WTC11 (cell line): ENCODE measurements around the gene TRIM66. TPM values are rescaled to one million over a fixed set of nuclear protein-coding genes. Genes with fewer than 3 reads are reported as not detected.

Source experiments
- ATAC-seq: fragments of 200-7000 bp; cut with Tn5 transposase; 2 replicates; pipeline ENCODE4 v1.10.0; 2021; ENCODE audit warnings: mild to moderate bottlenecking, moderate library complexity
- CTCF ChIA-PET: fragments of 300-600 bp; sonication (Branson Sonifier 250); formaldehyde crosslinking; loops from one replicate; lab custom pipeline; 2021; ENCODE audit warnings: antibody characterized with exemption; lab: Charles Lee
- POLR2A ChIA-PET: fragments of 350-600 bp; sonication (Branson Sonifier 250); formaldehyde crosslinking; loops from one replicate; lab custom pipeline; 2021; ENCODE audit warnings: antibody characterized with exemption; lab: Charles Lee
- DNase-seq: peaks from one replicate; pipeline ENCODE4 v3.0.0; 2021; ENCODE audit warnings: low spot score
- H3K27ac Mint-ChIP-seq: 2 replicates; pipeline ENCODE4 v1.8.0; 2021; ENCODE audit warnings: mixed read lengths
- H3K27me3 Mint-ChIP-seq: 2 replicates; pipeline ENCODE4 v1.8.0; 2021; ENCODE audit warnings: low read depth, mild to moderate bottlenecking, moderate library complexity, mixed read lengths
- H3K36me3 Mint-ChIP-seq: 2 replicates; pipeline ENCODE4 v1.8.0; 2021; ENCODE audit warnings: mixed read lengths
- H3K4me1 Mint-ChIP-seq: 2 replicates; pipeline ENCODE4 v1.8.0; 2022; ENCODE audit warnings: mixed read lengths
- H3K4me3 Mint-ChIP-seq: 2 replicates; pipeline ENCODE4 v1.8.0; 2021; ENCODE audit warnings: mild to moderate bottlenecking, moderate library complexity, mixed read lengths
- H3K9me3 Mint-ChIP-seq: 2 replicates; pipeline ENCODE4 v1.8.0; 2021; ENCODE audit warnings: mixed read lengths
- GTF2I ChIP-seq: fragments of 250-450 bp; sonication (Bioruptor Pico); conservative IDR thresholded peaks from 2 replicates; pipeline ENCODE4 v1.4.0; 2021; ENCODE audit warnings: mild to moderate bottlenecking
- IRF2 ChIP-seq: sonication (generic); formaldehyde crosslinking; IDR thresholded peaks from 2 replicates; pipeline ENCODE4 v1.8.0; 2022; ENCODE audit warnings: low read depth, missing genetic modification reagents, borderline replicate concordance
- KAT7 ChIP-seq: sonication (generic); formaldehyde crosslinking; IDR thresholded peaks from 2 replicates; pipeline ENCODE4 v1.8.1; 2023; ENCODE audit warnings: missing genetic modification reagents, mild to moderate bottlenecking, borderline replicate concordance
- NFYB ChIP-seq: sonication (generic); formaldehyde crosslinking; conservative IDR thresholded peaks from 2 replicates; pipeline ENCODE4 v1.8.0; 2022; ENCODE audit warnings: low read depth, missing genetic modification reagents
- PRRX2 ChIP-seq: fragments of 250-450 bp; sonication (Bioruptor Pico); IDR thresholded peaks from 2 replicates; pipeline ENCODE4 v1.8.0; 2021; ENCODE audit warnings: mild to moderate bottlenecking
- RORB ChIP-seq: fragments of 250-450 bp; sonication (Bioruptor Pico); IDR thresholded peaks from 2 replicates; pipeline ENCODE4 v1.9.0; 2021; ENCODE audit warnings: mild to moderate bottlenecking
- ZNF416 ChIP-seq: fragments of 250-450 bp; sonication (Bioruptor Pico); IDR thresholded peaks from 2 replicates; pipeline ENCODE4 v1.9.0; 2021; ENCODE audit warnings: mild to moderate bottlenecking, inconsistent platforms
- total RNA-seq: library from RNA; stranded (reverse); gene quantifications from 3 replicates; pipeline ENCODE4 v1.2.3, GENCODE V29; 2021
- TF ChIP-seq, protein P1 (sequence below): fragments of 250-450 bp; sonication (Bioruptor Pico); IDR thresholded peaks from 2 replicates; pipeline ENCODE4 v1.9.0; 2021; ENCODE audit warnings: mild to moderate bottlenecking, borderline replicate concordance
- TF ChIP-seq, protein P2 (sequence below): sonication (generic); formaldehyde crosslinking; IDR thresholded peaks from 2 replicates; pipeline ENCODE4 v1.8.0; 2023; ENCODE audit warnings: missing genetic modification reagents, mild to moderate bottlenecking, borderline replicate concordance
- TF ChIP-seq, protein P3 (sequence below): sonication (generic); formaldehyde crosslinking; IDR thresholded peaks from 2 replicates; pipeline ENCODE4 v1.8.0; 2022; ENCODE audit warnings: mild to moderate bottlenecking, missing genetic modification reagents
- TF ChIP-seq, protein P4 (sequence below): fragments of 250-450 bp; sonication (Bioruptor Pico); IDR thresholded peaks from 2 replicates; pipeline ENCODE4 v1.9.0; 2021; ENCODE audit warnings: mild to moderate bottlenecking
- TF ChIP-seq, protein P5 (sequence below): fragments of 250-450 bp; sonication (Bioruptor Pico); IDR thresholded peaks from 2 replicates; pipeline ENCODE4 v1.8.0; 2021; ENCODE audit warnings: mild to moderate bottlenecking
- TF ChIP-seq, protein P6 (sequence below): sonication (generic); formaldehyde crosslinking; IDR thresholded peaks from 2 replicates; pipeline ENCODE4 v1.8.0; 2023; ENCODE audit warnings: mild to moderate bottlenecking, missing genetic modification reagents

The TRIM66 gene
- total RNA-seq, 1 experiment from 2014 or later, result 5.6 TPM

DNA sequence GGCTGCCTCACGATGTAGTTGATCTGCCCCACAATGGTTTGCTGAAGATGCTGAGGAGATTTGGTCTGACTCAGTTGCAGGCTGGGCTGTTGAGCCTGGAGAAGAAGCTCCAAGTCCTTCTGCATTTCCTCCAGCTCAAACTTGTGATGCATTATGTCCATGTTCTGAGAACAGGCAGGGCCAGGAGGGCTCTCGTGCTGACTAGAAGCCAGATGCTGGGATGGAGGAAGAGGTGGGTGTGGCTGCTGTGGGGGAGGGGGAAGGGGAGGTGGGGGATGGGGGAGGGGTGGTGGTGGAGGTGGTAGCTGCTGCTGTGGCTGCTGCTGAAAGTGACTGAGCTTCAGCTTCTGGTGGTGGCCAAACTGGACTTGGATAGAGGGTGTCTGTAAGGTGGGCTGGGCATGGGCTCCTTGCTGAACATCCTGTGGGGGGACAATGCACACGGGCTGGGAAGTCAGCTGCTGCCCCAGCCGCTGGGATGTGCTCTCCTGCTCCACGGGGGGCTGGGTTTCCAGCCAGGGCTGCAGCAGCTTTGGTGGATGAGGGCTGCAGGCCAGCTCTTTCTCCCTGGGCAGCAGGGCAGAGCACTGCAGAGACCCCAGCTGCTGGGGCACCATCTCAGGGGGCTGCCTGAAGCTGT, 42.1 kb downstream of the TRIM66 start:
- DNase-seq, result peak; percentile 45
- POLR2A ChIA-PET, result interaction anchor here (1.0 kb wide), 1 partner anchor 48 kb away, joined by 3 read pairs; no protein-coding TSS in a partner anchor

DNA sequence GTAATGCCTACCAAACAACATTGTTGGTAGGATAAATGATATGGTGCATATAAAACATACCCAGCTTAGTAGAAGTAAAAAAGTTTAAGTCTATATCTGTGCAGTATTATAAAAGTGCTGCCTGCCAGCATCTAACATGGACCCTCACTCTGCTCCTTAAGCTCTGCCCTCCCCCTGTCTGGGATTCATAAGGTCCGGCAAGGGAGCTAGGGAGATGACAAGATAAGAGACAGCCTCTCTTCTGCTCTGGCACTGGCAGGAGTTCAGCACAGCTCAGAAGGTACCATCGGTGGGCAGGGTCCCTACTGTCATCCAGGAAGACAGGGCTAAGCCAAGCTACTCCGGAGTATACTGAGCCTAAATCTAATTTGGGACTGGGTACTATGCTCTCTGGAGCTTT, 42.8 kb downstream of the TRIM66 start:
- Mint-ChIP-seq H3K4me3 (no peak overlapping the region), H3K9me3 (peaks cover 13% of the 10 kb centered on the region), H3K27ac (no peak overlapping the region), H3K4me1 (peaks cover 28% of the 10 kb centered on the region), H3K36me3 (peaks cover 18% of the 10 kb centered on the region; the same call in 1 of the 2 replicates), H3K27me3 (no peaks in the 10 kb centered on the region; the same call in 1 of the 2 replicates)
- TF ChIP-seq PRRX2 (CRISPR knock-in tag), result no peak
- TF ChIP-seq, protein P1, sequence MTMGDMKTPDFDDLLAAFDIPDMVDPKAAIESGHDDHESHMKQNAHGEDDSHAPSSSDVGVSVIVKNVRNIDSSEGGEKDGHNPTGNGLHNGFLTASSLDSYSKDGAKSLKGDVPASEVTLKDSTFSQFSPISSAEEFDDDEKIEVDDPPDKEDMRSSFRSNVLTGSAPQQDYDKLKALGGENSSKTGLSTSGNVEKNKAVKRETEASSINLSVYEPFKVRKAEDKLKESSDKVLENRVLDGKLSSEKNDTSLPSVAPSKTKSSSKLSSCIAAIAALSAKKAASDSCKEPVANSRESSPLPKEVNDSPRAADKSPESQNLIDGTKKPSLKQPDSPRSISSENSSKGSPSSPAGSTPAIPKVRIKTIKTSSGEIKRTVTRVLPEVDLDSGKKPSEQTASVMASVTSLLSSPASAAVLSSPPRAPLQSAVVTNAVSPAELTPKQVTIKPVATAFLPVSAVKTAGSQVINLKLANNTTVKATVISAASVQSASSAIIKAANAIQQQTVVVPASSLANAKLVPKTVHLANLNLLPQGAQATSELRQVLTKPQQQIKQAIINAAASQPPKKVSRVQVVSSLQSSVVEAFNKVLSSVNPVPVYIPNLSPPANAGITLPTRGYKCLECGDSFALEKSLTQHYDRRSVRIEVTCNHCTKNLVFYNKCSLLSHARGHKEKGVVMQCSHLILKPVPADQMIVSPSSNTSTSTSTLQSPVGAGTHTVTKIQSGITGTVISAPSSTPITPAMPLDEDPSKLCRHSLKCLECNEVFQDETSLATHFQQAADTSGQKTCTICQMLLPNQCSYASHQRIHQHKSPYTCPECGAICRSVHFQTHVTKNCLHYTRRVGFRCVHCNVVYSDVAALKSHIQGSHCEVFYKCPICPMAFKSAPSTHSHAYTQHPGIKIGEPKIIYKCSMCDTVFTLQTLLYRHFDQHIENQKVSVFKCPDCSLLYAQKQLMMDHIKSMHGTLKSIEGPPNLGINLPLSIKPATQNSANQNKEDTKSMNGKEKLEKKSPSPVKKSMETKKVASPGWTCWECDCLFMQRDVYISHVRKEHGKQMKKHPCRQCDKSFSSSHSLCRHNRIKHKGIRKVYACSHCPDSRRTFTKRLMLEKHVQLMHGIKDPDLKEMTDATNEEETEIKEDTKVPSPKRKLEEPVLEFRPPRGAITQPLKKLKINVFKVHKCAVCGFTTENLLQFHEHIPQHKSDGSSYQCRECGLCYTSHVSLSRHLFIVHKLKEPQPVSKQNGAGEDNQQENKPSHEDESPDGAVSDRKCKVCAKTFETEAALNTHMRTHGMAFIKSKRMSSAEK, result no peak
- TF ChIP-seq GTF2I (CRISPR knock-in tag), result no peak
- TF ChIP-seq, protein P2, sequence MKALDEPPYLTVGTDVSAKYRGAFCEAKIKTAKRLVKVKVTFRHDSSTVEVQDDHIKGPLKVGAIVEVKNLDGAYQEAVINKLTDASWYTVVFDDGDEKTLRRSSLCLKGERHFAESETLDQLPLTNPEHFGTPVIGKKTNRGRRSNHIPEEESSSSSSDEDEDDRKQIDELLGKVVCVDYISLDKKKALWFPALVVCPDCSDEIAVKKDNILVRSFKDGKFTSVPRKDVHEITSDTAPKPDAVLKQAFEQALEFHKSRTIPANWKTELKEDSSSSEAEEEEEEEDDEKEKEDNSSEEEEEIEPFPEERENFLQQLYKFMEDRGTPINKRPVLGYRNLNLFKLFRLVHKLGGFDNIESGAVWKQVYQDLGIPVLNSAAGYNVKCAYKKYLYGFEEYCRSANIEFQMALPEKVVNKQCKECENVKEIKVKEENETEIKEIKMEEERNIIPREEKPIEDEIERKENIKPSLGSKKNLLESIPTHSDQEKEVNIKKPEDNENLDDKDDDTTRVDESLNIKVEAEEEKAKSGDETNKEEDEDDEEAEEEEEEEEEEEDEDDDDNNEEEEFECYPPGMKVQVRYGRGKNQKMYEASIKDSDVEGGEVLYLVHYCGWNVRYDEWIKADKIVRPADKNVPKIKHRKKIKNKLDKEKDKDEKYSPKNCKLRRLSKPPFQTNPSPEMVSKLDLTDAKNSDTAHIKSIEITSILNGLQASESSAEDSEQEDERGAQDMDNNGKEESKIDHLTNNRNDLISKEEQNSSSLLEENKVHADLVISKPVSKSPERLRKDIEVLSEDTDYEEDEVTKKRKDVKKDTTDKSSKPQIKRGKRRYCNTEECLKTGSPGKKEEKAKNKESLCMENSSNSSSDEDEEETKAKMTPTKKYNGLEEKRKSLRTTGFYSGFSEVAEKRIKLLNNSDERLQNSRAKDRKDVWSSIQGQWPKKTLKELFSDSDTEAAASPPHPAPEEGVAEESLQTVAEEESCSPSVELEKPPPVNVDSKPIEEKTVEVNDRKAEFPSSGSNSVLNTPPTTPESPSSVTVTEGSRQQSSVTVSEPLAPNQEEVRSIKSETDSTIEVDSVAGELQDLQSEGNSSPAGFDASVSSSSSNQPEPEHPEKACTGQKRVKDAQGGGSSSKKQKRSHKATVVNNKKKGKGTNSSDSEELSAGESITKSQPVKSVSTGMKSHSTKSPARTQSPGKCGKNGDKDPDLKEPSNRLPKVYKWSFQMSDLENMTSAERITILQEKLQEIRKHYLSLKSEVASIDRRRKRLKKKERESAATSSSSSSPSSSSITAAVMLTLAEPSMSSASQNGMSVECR (CRISPR knock-in tag), result no peak
- TF ChIP-seq, protein P3, sequence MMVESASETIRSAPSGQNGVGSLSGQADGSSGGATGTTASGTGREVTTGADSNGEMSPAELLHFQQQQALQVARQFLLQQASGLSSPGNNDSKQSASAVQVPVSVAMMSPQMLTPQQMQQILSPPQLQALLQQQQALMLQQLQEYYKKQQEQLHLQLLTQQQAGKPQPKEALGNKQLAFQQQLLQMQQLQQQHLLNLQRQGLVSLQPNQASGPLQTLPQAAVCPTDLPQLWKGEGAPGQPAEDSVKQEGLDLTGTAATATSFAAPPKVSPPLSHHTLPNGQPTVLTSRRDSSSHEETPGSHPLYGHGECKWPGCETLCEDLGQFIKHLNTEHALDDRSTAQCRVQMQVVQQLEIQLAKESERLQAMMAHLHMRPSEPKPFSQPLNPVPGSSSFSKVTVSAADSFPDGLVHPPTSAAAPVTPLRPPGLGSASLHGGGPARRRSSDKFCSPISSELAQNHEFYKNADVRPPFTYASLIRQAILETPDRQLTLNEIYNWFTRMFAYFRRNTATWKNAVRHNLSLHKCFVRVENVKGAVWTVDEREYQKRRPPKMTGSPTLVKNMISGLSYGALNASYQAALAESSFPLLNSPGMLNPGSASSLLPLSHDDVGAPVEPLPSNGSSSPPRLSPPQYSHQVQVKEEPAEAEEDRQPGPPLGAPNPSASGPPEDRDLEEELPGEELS (CRISPR knock-in tag), result no peak
- TF ChIP-seq IRF2 (CRISPR knock-in tag), result no peak
- DNase-seq, result no peak
- no peak for ATAC-seq
- ChIA-PET CTCF (interaction anchor here (1.3 kb wide), 1 partner anchor 43 kb away, joined by 3 read pairs; the partner anchor contains the start of genes RPL27A and TRIM66), POLR2A (no interaction called here)

More for the DNA sequence above, 42.1 kb downstream of the TRIM66 start:
- Mint-ChIP-seq H3K4me1 (peaks cover 28% of the 10 kb centered on the region), H3K27me3 (no peaks in the 10 kb centered on the region; the same call in 1 of the 2 replicates), H3K4me3 (no peak overlapping the region), H3K9me3 (peaks cover 13% of the 10 kb centered on the region), H3K27ac (no peak overlapping the region), H3K36me3 (peaks cover 18% of the 10 kb centered on the region; the same call in 1 of the 2 replicates)
- peak; percentile 75 for ATAC-seq
- CTCF ChIA-PET, result interaction anchor here (0.7 to 1.3 kb wide), 3 partner anchors 10 to 319 kb away, joined by 3 to 4 read pairs (median 3); partner anchors contain the start of genes RPL27A and TRIM66
- TF ChIP-seq, protein P4, sequence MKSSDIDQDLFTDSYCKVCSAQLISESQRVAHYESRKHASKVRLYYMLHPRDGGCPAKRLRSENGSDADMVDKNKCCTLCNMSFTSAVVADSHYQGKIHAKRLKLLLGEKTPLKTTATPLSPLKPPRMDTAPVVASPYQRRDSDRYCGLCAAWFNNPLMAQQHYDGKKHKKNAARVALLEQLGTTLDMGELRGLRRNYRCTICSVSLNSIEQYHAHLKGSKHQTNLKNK (CRISPR knock-in tag), result no peak
- TF ChIP-seq, protein P5, sequence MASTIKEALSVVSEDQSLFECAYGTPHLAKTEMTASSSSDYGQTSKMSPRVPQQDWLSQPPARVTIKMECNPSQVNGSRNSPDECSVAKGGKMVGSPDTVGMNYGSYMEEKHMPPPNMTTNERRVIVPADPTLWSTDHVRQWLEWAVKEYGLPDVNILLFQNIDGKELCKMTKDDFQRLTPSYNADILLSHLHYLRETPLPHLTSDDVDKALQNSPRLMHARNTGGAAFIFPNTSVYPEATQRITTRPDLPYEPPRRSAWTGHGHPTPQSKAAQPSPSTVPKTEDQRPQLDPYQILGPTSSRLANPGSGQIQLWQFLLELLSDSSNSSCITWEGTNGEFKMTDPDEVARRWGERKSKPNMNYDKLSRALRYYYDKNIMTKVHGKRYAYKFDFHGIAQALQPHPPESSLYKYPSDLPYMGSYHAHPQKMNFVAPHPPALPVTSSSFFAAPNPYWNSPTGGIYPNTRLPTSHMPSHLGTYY (CRISPR knock-in tag), result no peak
- TF ChIP-seq NFYB (CRISPR knock-in tag) (no peak), KAT7 (no peak), ZNF416 (CRISPR knock-in tag) (no peak), RORB (no peak)
- TF ChIP-seq, protein P6, sequence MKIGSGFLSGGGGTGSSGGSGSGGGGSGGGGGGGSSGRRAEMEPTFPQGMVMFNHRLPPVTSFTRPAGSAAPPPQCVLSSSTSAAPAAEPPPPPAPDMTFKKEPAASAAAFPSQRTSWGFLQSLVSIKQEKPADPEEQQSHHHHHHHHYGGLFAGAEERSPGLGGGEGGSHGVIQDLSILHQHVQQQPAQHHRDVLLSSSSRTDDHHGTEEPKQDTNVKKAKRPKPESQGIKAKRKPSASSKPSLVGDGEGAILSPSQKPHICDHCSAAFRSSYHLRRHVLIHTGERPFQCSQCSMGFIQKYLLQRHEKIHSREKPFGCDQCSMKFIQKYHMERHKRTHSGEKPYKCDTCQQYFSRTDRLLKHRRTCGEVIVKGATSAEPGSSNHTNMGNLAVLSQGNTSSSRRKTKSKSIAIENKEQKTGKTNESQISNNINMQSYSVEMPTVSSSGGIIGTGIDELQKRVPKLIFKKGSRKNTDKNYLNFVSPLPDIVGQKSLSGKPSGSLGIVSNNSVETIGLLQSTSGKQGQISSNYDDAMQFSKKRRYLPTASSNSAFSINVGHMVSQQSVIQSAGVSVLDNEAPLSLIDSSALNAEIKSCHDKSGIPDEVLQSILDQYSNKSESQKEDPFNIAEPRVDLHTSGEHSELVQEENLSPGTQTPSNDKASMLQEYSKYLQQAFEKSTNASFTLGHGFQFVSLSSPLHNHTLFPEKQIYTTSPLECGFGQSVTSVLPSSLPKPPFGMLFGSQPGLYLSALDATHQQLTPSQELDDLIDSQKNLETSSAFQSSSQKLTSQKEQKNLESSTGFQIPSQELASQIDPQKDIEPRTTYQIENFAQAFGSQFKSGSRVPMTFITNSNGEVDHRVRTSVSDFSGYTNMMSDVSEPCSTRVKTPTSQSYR (CRISPR knock-in tag), result 0 out of 2 replicates have a peak, but pooled peaks have one; percentile 20
